Spleen (tissue), 11 donors: ENCODE results near the gene LCMT1. TPM values are rescaled to one million over a fixed set of nuclear protein-coding genes. Genes with fewer than 3 reads are reported as not detected.

ENCODE experiments used
- DNase-seq: peaks from one replicate; pipeline ENCODE4 v3.0.0-alpha.2; 2020
- H3K27ac ChIP-seq, 8 donors: fragments of 200-600 bp; sonication (generic) in 7 of 8; 1 replicate in 4 of 8; 2 replicates in 4 of 8; pipeline versions ENCODE4 v1.5.0 to v1.8.0; 2016 to 2021; ENCODE audit warnings: inconsistent platforms in 4 of 8, mild to moderate bottlenecking in 4 of 8, moderate library complexity in 1 of 8
- H3K27me3 ChIP-seq, 7 donors: fragments of 200-600 bp; sonication (generic) in 6 of 7; replicated peaks in 1 of 7; 1 replicate in 4 of 7; 2 replicates in 3 of 7; pipeline versions ENCODE4 v1.5.0 to v1.8.0; 2016 to 2021; ENCODE audit warnings: inconsistent platforms in 3 of 7, mild to moderate bottlenecking in 1 of 7
- H3K36me3 ChIP-seq, 6 donors: fragments of 200-600 bp; sonication (generic) in 5 of 6; 1 replicate in 4 of 6; 2 replicates in 2 of 6; pipeline versions ENCODE4 v1.5.0 to v1.8.0; 2016 to 2021; ENCODE audit warnings: inconsistent platforms in 2 of 6
- H3K4me1 ChIP-seq, 6 donors: fragments of 200-600 bp; sonication (generic) in 5 of 6; 1 replicate in 3 of 6; 2 replicates in 3 of 6; pipeline versions ENCODE4 v1.5.0 to v1.8.0; 2016 to 2021; ENCODE audit warnings: inconsistent platforms in 3 of 6
- H3K4me3 ChIP-seq, 8 donors: fragments of 200-600 bp; sonication (generic) in 7 of 8; 1 replicate in 4 of 8; 2 replicates in 4 of 8; pipeline versions ENCODE4 v1.5.0 to v1.8.0; 2016 to 2021; ENCODE audit warnings: inconsistent platforms in 4 of 8, mild to moderate bottlenecking in 4 of 8, moderate library complexity in 2 of 8
- H3K9me3 ChIP-seq, 8 donors: fragments of 200-600 bp; sonication (generic) in 7 of 8; 1 replicate in 4 of 8; 2 replicates in 4 of 8; pipeline versions ENCODE4 v1.5.0 to v1.8.0; 2016 to 2021; ENCODE audit warnings: inconsistent platforms in 4 of 8
- CTCF ChIP-seq, 11 experiments: fragments of 200-600 bp in 7 of 11; fragments of 450-650 bp in 4 of 11; sonication (generic) in 4 of 11; IDR thresholded peaks in 8 of 11; conservative IDR thresholded peaks in 3 of 11; 1 replicate in 7 of 11; 2 replicates in 4 of 11; pipeline versions ENCODE4 v1.4.0 to v1.8.0; 2016 to 2021; ENCODE audit warnings: antibody characterized with exemption in 11 of 11, inconsistent platforms in 4 of 11, mild to moderate bottlenecking in 1 of 11
- POLR2A ChIP-seq, 3 donors: fragments of 450-650 bp; IDR thresholded peaks; one replicate each; pipeline ENCODE4 v1.5.1; 2017; ENCODE audit warnings: antibody characterized with exemption in 3 of 3, mild to moderate bottlenecking in 1 of 3
- POLR2AphosphoS5 ChIP-seq, 3 donors: sonication (generic); formaldehyde crosslinking; IDR thresholded peaks; one replicate each; pipeline ENCODE4 v1.5.1; 2017; ENCODE audit warnings: antibody characterized with exemption in 3 of 3
- WGBS, 5 donors: extraction: QIAGEN DNeasy Blood & Tissue Kit in 3 of 5; methylation state at CpG; one replicate each; pipeline versions ENCODE4 v1.1.5 to v1.1.7; 2013 to 2018; 5-methylcytosine and 5-hydroxymethylcytosine counted together
- intact Hi-C: fragments of 100-400 bp; cut with DNase I; formaldehyde crosslinking; loops from one replicate; pipeline ENCODE4 v1.15.0; 2023; ENCODE audit warnings: low total_unique reads
- polyA plus RNA-seq, 3 donors: library from polyadenylated mRNA; stranded (reverse); fragments of 200-250 nt; gene quantifications; one replicate each; pipeline ENCODE4 v1.2.1, GENCODE V29; 2013
- total RNA-seq, 7 donors: library from RNA; depleted of rRNA in 3 of 7; stranded (reverse); fragments of >200 nt in 3 of 7; fragmentation: NEBNext Ultra II Directional in 4 of 7; extraction: Animal tissue kit (Norgen Biotek cat#: 25700) in 4 of 7; gene quantifications; one replicate each; pipeline versions ENCODE4 v1.1.0 to v1.2.1, GENCODE V29; 2016 to 2021
- donor health status: healthy with polysubstance abuse.
- donor health status: DM: no; HTN: no; CAD: no; lungs with moderate emphysema.
- donor health status: DM: no; HTN: no; CAD: no.
- donor health status: Bipolar disorder and iron deficiency.
- donor health status: healthy.
- donor health status: DM: no; HTN: no; CAD: no.
- donor health status: DM: yes; HTN: yes; CAD: no.

LCMT1 gene
- total and polyA plus RNA-seq, 10 donors, result 25.1 to 33.3 (median 28.0) TPM

DNA sequence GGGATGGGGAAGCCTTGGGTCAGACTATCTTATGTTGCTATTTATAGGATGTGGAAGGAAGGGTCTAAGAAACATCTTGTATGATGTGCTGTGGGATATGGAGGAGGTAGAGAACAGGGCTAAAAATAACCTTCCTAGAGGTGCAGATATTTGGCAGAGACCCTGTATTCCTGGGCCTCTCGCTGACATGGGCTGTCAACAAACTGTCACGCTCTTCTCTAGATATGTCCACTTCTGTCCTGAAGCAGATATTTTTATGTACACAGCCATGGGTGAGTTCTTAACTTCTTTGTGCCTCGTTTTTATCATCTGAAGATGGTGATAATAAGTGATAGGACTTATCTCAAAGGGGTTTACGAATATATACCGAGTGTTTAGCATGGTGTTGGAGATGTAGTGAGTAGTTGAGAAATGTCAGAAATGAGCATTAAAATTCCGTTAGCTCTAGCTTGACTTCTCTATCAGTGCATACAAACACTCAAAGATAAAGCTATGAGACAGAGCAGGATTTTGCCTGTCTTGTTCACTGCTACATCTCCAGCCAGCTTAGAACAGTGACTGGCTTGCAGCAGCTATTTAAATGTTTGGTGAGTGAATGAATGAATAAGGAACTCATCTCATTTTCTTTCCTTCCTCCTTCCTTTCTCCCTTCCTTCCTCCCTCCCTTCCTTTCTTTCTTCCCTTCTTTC is 102.3 kb downstream of the LCMT1 start:
- intact Hi-C loops, result no loop called here
- WGBS, 5 donors, result 72 to 84% (median 81%) methylated on average over 6 of the region's 6 CpGs
- Histone ChIP-seq H3K27me3 (no peaks in the 10 kb centered on the region), H3K4me3 (no peak overlapping the region), H3K4me1 (no peaks in the 10 kb centered on the region), H3K36me3 (no peaks in the 10 kb centered on the region), H3K9me3 (no peaks in the 10 kb centered on the region), H3K27ac (no peak overlapping the region)
- TF ChIP-seq CTCF (IDR thresholded peaks at IDR 0.05 in 8 of 11, conservative IDR thresholded peaks at IDR 0.05 in 3 of 11) (no peak), POLR2AphosphoS5 (IDR thresholded peaks at IDR 0.05) (no peak), POLR2A (IDR thresholded peaks at IDR 0.05) (no peak)
- no peak for DNase-seq

GRCh38 chr16:25217112-25217511 is 105.6 kb downstream of the LCMT1 start:
- no peaks in the 10 kb centered on the region for H3K9me3 ChIP-seq
- no peak overlapping the region for H3K4me3 ChIP-seq
- no peak for DNase-seq
- intact Hi-C loops, result no loop called here
- H3K27ac ChIP-seq, result no peak overlapping the region
- H3K27me3 ChIP-seq, result no peaks in the 10 kb centered on the region
- TF ChIP-seq POLR2AphosphoS5 (IDR thresholded peaks at IDR 0.05) (no peak), CTCF (IDR thresholded peaks at IDR 0.05 in 8 of 11, conservative IDR thresholded peaks at IDR 0.05 in 3 of 11) (no peak), POLR2A (IDR thresholded peaks at IDR 0.05) (no peak)
- H3K4me1 ChIP-seq, result no peaks in the 10 kb centered on the region
- WGBS, 5 donors, result 83 to 94% (median 89%) methylated on average over 3 to 17 of the region's 17 CpGs
- no peaks in the 10 kb centered on the region for H3K36me3 ChIP-seq

GRCh38 chr16:25217921-25218320 is 106.4 kb downstream of the LCMT1 start:
- H3K4me1 ChIP-seq, result no peaks in the 10 kb centered on the region
- TF ChIP-seq POLR2A (IDR thresholded peaks at IDR 0.05) (no peak), CTCF (IDR thresholded peaks at IDR 0.05 in 8 of 11, conservative IDR thresholded peaks at IDR 0.05 in 3 of 11) (no peak), POLR2AphosphoS5 (IDR thresholded peaks at IDR 0.05) (no peak)
- H3K27ac ChIP-seq, result no peak overlapping the region
- H3K9me3 ChIP-seq, result no peaks in the 10 kb centered on the region
- WGBS, 5 donors, result 91 to 97% (median 95%) methylated on average over 4 of the region's 4 CpGs
- intact Hi-C loops, result no loop called here
- H3K27me3 ChIP-seq, result no peaks in the 10 kb centered on the region
- H3K36me3 ChIP-seq, result no peaks in the 10 kb centered on the region
- no peak overlapping the region for H3K4me3 ChIP-seq
- no peak for DNase-seq

DNA sequence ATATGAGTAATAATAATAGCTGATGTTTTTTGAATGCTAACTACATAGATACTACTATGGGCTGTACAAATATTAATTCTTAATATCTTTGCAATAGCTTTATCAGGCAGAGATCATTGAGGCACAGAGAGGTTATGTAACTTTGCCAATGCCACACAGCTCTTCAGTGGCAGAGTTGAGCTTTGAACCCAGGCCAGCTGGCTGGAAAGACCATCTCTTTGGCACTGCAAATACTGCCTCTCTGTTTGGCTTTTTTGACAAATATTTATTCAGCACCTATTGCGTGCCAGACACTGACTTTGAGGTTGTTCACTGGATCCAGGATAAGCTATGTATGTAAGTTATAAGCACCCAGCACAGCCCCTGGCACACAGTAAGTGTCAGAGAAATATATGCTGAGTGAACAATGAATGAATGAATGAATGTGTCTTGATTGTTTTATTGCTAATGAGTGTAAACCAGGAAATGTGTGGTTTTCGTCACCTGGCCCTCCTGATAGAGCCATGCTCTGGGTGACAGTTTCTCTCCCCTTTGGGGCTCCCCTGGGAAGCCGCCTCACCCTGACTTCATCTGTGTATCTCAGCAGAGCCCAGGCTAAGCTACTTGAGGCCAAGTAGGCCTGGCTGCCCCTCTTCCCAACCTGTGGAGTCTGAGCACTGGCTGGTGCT is 107.7 kb downstream of the LCMT1 start:
- Histone ChIP-seq H3K9me3 (no peaks in the 10 kb centered on the region), H3K27ac (no peak overlapping the region), H3K4me1 (no peaks in the 10 kb centered on the region), H3K36me3 (no peaks in the 10 kb centered on the region), H3K27me3 (no peaks in the 10 kb centered on the region), H3K4me3 (no peak overlapping the region)
- intact Hi-C loops, result no loop called here
- TF ChIP-seq POLR2AphosphoS5 (IDR thresholded peaks at IDR 0.05) (no peak), POLR2A (IDR thresholded peaks at IDR 0.05) (no peak), CTCF (IDR thresholded peaks at IDR 0.05 in 8 of 11, conservative IDR thresholded peaks at IDR 0.05 in 3 of 11) (no peak)
- no peak for DNase-seq
- 88 to 91% (median 89%) methylated on average over 3 of the region's 3 CpGs for WGBS, 5 donors
